CD4-positive, alpha-beta T cell treated with Interleukin-17A for 4 hours (primary cell): ENCODE data around the gene KIAA0040.

Experiments used
- DNase-seq: peaks from one replicate; pipeline ENCODE4 v3.0.0-alpha.2; 2020; ENCODE audit warnings: mixed read lengths

Gene KIAA0040

GRCh38 chr1:175200678-175201521 is 8.3 kb upstream of the KIAA0040 start:
- DNase-seq = no peak

DNA sequence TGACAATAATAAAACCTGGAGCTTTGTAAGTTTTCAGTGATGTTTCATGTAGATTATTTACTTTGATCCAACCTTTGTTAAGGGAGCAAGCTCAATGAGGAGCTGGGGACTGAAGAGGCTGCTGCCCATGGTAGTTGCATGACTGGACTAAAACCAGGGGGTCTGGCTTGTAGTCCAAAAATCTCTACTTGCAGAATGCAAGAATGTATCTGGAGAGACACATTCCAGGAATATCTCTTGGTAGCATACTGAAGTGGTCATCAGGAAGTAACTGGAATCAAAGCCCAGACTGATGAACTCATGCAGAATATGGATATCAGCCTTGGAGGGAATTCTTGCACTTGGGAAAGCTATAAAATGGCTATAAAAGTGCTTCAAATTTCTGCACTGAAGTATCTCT is 5.8 kb upstream of the KIAA0040 start:
- DNase-seq = no peak

- DNase-seq = peak; percentile 14
These were observed 5.0 kb upstream of the KIAA0040 start for GRCh38 chr1:175197531-175197930.

DNA sequence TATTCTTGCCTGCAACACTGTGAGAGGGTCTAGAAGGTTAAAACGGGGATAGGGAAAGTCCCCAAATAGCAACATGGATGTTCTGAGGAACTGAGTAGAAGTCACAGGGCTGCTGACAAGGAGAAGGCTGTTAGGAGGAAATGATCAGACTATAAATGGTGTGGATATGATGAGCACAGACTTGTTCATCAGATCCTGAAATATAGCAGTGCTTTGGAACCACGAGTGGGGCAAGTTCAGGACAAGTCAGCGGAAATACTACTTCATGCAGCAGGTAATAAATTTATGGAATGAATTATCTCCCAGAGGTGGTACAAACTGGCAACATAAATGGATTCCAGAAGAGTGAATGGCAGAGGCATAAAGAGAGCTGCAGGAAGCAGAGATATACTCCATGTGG is 3.2 kb upstream of the KIAA0040 start:
- no peak for DNase-seq

GRCh38 chr1:175195281-175195680 is 2.7 kb upstream of the KIAA0040 start:
- no peak for DNase-seq

DNA sequence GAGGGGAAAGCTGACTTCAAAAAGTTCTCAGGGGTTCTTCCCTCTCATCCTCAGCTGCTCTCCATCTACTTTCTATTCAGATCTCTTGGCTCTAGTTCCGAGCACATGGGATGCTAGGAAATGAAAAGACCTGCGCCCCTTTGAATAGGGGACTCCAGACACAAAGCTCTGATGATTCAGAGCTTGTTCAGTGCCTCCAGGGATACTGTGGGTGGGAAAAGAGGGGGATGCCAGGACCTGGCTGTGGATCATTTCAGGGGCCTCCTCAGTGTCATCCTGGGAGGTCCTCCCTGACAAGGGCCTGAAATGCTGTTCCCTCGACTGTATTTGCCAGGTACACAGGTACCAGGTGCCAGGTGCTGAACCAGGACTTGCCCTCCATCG is 943 bp upstream of the KIAA0040 start:
- no peak for DNase-seq

DNA sequence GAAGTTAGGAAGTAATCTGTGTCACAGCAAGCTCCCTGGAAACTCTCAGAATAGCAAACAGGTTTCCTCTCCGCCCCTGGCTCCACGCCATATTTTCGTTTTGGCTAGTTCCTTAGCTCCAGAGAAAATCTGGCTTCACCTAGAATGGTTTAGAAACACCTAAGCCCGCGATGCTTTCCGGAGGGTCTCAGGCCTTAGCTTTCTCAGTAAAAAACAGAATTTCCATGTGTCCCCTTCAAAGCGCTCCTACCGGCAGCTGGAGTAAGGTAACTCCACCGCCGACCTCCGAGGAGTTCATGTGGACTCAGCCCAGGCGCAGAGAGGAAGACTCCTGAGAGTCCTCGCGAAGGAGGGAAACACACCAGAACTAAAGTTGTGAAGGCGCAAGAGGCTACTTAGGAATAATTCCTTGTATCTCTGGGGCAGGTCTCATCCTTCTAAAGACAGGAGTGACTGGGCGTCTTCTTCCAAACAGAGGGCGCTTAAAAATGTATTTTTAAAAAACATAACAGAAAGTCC is 406 bp downstream of the KIAA0040 start:
- DNase-seq = peak; percentile 47

DNA sequence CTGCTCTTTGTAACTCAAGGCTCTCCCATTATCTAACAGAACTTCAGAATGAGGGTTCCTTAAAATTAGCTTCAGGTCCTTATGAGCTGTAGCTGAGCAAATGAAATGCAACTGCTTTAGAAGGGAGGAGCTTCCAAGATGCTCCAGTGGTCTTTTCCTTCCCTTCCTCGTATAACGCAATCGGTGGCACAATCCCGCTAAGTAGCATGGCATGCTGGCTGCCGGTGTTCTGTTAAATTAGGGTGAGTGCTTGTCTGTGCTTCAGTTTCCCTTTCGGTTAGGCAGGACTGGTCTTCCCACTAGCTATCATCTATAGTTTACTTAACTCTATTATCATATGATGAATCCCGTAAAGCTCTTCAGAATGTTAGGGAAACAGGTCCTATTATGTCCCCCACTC is 917 bp downstream of the KIAA0040 start:
- DNase-seq = peak; percentile 41

- DNase-seq = peak; percentile 73
These were observed 3.6 kb downstream of the KIAA0040 start for GRCh38 chr1:175188936-175189335.

DNA sequence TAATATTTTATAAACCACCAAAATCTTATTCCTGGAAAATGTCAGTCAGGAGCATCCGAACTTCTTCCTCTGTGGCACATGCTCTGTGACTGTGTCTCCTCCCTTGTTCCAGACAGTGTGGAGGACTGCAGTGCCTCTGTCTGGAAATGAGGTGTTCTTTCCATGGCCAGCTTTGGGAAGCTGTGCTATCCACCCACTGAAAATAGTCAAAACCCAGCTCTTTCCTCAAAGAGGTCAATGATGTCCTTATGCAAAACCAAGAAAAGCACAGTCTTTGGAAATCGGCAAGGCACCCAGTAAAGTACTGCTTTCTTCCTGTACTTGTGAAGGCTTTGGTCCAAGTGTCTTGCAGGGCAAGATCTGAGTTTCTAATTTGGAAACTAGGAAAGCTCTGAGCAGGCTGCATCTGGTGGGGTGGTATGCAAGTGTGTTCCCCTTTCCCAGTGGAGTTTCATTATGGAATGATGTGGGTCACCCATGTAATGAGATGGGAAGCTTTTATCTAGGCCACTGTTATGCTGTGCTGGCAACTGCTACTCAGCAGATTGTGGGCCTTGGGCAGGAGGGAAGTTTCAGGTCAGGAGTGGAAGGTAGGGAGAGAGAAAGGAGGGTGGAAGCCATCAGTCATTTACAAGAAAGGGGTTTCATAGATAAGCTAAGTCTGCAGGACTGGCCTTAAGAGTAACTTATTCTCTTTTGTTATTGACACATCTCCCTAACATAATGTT is 6.0 kb downstream of the KIAA0040 start:
- DNase-seq = no peak

- no peak for DNase-seq
These were observed 6.7 kb downstream of the KIAA0040 start for GRCh38 chr1:175185903-175186302.

- DNase-seq = no peak
These were observed 9.0 kb downstream of the KIAA0040 start for GRCh38 chr1:175183586-175183985.

DNA sequence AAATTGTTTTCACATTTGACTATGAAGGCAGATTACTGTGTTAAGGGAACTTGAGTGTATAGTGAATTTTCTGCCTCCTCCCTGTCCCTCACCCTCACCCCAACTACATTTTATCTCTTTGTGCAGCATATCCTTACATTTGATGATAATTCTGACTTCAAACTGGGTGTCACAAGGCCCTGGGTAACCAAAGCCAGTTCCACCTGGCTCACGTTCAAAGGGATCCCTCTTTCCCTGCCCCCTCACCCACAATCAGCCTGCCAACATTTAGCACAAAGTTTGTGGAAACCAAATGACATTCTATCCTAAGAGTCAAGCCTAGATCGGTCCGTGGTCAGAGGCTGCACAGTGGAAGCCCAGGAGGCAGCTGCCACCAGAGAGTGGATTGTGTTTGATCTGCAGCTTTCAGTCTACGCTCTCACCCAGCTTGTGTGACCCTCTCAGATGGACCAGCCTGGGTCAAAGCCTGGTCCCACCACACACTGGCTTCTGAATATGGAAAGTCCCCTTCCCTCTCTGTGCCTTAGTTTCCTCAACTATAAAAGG is 10.3 kb downstream of the KIAA0040 start:
- no peak for DNase-seq

- DNase-seq = no peak
These were observed 12.6 kb downstream of the KIAA0040 start for GRCh38 chr1:175179837-175180590.

- DNase-seq = no peak
These were observed 14.1 kb downstream of the KIAA0040 start for GRCh38 chr1:175178456-175178855.

DNA sequence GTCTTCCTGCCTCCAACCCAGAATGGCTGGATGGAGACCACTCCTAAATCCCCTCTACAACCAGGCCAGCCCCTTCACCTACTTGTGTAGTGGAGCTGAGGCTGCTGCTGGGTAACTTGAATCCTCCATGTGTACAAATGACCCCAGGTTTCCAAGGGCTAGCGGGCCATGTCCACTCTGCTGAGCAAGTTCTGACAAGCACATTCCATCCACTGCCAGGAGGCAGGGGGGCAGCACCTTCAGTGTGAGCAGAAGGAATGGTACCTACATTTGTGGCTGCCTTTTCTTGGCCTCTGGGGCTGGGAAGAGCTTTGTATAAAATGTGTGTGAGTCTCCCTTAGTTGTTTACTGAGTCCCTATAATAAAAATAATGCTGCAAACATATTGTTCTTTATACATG is 14.5 kb downstream of the KIAA0040 start:
- DNase-seq = no peak

GRCh38 chr1:175176246-175176645 is 16.3 kb downstream of the KIAA0040 start:
- no peak for DNase-seq

- no peak for DNase-seq
These were observed 18.1 kb downstream of the KIAA0040 start for GRCh38 chr1:175174309-175175102.

DNA sequence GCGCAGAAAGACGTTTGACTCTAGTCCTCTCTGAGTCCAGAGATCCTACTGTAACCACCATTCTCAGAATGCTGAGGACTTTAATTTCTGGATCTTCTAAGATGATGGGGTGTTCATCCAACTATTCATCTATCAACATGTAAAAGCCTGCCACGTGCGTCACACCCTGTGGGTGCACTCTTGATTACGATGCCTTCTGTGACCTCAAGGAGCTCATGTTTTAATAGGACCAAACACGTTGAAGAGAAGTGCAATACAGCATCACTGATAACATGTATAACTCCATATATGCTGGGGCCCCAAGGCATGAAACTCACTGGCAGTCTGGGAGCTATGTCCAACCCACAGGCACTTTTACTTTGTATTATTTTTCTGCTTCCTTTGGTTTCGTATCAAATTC is 19.0 kb downstream of the KIAA0040 start:
- DNase-seq = no peak

DNA sequence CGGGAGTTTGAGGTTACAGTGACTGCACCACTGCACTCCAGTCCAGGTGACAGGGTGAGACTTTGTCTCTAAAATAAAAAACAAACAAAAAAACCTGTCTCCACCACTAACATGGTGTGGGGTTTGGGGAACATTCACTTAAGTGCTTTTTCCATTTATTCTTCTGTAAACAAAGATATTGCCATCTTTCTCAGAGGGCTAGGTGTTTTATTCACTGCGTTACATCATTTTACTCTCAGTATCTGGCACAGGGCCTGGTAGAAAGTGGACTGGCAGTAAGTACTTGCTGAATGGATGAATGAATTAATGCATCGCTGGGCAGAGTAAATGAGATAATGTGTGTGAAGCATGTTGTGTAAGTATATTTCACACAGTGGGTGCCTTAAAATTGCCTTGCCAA is 20.1 kb downstream of the KIAA0040 start:
- DNase-seq = no peak

- DNase-seq = no peak
These were observed 21.3 kb downstream of the KIAA0040 start for GRCh38 chr1:175171036-175171913.
